Measurements from ENCODE around the gene ACTN3.
A peak's percentile ranks its signal among the peaks of the same experiment; 100 is the strongest.
"Not testable (repeated sequence)": the region's sequence is repeated elsewhere in the genome, so short reads cannot be mapped to it uniquely, and the experiment has no call there.

Gene ACTN3

GRCh38 chr11:66546368-66546965, at the start of gene ACTN3:
ACTN3 (plus strand) TSS chr11:66546903; CDS start chr11:66546938, 35 bp downstream.
- DNase-seq = no peak

- DNase-seq = no peak
Measured at GRCh38 chr11:66497206-66497605, 49.5 kb upstream of the ACTN3 start.

GRCh38 chr11:66498506-66498905, 48.2 kb upstream of the ACTN3 start:
- no peak for DNase-seq

- DNase-seq = no peak
Measured at GRCh38 chr11:66505276-66505816, 41.4 kb upstream of the ACTN3 start.

GRCh38 chr11:66509131-66509561, 37.6 kb upstream of the ACTN3 start:
- no peak for DNase-seq

GRCh38 chr11:66510271-66510989, 36.3 kb upstream of the ACTN3 start, which contains the start of gene BBS1:
BBS1 (plus strand) TSS chr11:66510635; CDS start chr11:66510660, 25 bp downstream.
- DNase-seq = peak; percentile 83

GRCh38 chr11:66510990-66511339, 35.7 kb upstream of the ACTN3 start:
- DNase-seq = no peak

GRCh38 chr11:66523611-66524010, 23.1 kb upstream of the ACTN3 start:
- DNase-seq = no peak

GRCh38 chr11:66524304-66525040, 22.2 kb upstream of the ACTN3 start:
- no peak for DNase-seq

GRCh38 chr11:66529069-66529468, 17.6 kb upstream of the ACTN3 start:
- DNase-seq = no peak

GRCh38 chr11:66529655-66530054, 17.0 kb upstream of the ACTN3 start:
- no peak for DNase-seq

- DNase-seq = no peak
Measured at GRCh38 chr11:66530927-66531709, 15.6 kb upstream of the ACTN3 start.

GRCh38 chr11:66531841-66532240, 14.9 kb upstream of the ACTN3 start:
- DNase-seq = no peak

- no peak for DNase-seq
Measured at GRCh38 chr11:66532784-66533183, 13.9 kb upstream of the ACTN3 start.

- no peak for DNase-seq
Measured at GRCh38 chr11:66539170-66539869, 7.4 kb upstream of the ACTN3 start.

GRCh38 chr11:66539870-66540213, 6.9 kb upstream of the ACTN3 start:
- no peak for DNase-seq

- not testable (repeated sequence) for DNase-seq
Measured at GRCh38 chr11:66540598-66540997, 6.1 kb upstream of the ACTN3 start.

- DNase-seq = no peak
Measured at GRCh38 chr11:66541892-66542291, 4.8 kb upstream of the ACTN3 start.

GRCh38 chr11:66542362-66542761, 4.3 kb upstream of the ACTN3 start:
- DNase-seq = no peak

- DNase-seq = peak; percentile 80
Measured at GRCh38 chr11:66543263-66544107, 3.2 kb upstream of the ACTN3 start.

GRCh38 chr11:66544952-66545351, 1.8 kb upstream of the ACTN3 start:
- not testable (repeated sequence) for DNase-seq

All from CD4-positive, alpha-beta T cell treated with Interleukin-12 subunit alpha and Interleukin-12 subunit beta, for 1 hour (primary cell).